Adipose tissue (tissue), 3 donors: ENCODE measurements around the gene ALX4. TPM values are rescaled to one million over a fixed set of nuclear protein-coding genes. Genes with fewer than 3 reads are reported as not detected.

ENCODE experiments used
- H3K27ac ChIP-seq: one replicate; pipeline ENCODE4 v1.5.1; 2013; ENCODE audit warnings: low read depth, low read length
- WGBS, 3 donors: extraction: QIAGEN DNeasy Blood & Tissue Kit; methylation state at CpG; one replicate each; pipeline ENCODE4 v1.1.7; 2013; 5-methylcytosine and 5-hydroxymethylcytosine counted together
- polyA plus RNA-seq, 3 donors: library from polyadenylated mRNA; stranded (reverse); fragments of 200-250 nt; gene quantifications; one replicate each; pipeline ENCODE4 v1.2.3, GENCODE V29; 2013
- donor health status: healthy with polysubstance abuse.
- donor health status: Bipolar disorder and iron deficiency.
- donor health status: healthy.

Gene ALX4
- polyA plus RNA-seq, 3 donors: 0.01 to 0.22 TPM; not detected in 1

GRCh38 chr11:44261800-44262591 is 47.9 kb downstream of the ALX4 start:
- H3K27ac ChIP-seq: no peak overlapping the region
- 84 to 92% (median 90%) methylated on average over 14 of the region's 14 CpGs for WGBS, 3 donors

- H3K27ac ChIP-seq: no peak overlapping the region
- 78 to 79% (median 79%) methylated on average over 4 of the region's 4 CpGs for WGBS, 3 donors
These were observed 49.9 kb downstream of the ALX4 start for GRCh38 chr11:44260081-44260480.

DNA sequence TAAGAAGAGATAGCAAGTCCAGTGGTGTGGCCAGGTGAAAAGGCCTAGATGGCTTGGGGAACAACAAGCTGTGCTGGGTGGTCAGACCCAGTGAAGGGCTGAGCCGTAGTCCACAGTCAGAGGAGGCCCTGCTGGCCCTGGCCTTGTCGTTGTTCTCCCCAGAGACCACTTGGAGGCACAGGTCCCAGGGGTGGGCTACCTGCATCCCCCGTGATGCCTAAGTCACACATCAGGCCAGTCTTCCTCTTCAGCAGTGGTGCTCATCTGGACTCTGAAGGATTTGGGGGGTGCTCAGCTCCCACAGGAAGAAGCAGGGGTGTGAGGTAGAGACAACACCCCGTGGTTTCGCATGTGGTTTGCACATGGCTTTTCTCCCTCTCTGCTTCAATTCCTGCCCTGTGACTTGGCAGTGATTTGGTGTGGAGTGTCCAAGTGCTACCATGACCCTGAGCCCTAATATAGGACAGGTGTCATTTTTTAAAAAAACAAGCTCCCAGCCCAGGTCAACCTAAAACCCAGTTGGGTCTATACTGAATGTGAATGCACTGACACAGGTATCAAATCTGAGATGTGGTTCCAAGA is 51.0 kb downstream of the ALX4 start:
- H3K27ac ChIP-seq: no peak overlapping the region
- 78 to 93% (median 81%) methylated on average over 5 of the region's 5 CpGs for WGBS, 3 donors

GRCh38 chr11:44258190-44258489 is 51.8 kb downstream of the ALX4 start:
- no peak overlapping the region for H3K27ac ChIP-seq
- WGBS, 3 donors: 79 to 85% (median 80%) methylated on average over 5 of the region's 5 CpGs

DNA sequence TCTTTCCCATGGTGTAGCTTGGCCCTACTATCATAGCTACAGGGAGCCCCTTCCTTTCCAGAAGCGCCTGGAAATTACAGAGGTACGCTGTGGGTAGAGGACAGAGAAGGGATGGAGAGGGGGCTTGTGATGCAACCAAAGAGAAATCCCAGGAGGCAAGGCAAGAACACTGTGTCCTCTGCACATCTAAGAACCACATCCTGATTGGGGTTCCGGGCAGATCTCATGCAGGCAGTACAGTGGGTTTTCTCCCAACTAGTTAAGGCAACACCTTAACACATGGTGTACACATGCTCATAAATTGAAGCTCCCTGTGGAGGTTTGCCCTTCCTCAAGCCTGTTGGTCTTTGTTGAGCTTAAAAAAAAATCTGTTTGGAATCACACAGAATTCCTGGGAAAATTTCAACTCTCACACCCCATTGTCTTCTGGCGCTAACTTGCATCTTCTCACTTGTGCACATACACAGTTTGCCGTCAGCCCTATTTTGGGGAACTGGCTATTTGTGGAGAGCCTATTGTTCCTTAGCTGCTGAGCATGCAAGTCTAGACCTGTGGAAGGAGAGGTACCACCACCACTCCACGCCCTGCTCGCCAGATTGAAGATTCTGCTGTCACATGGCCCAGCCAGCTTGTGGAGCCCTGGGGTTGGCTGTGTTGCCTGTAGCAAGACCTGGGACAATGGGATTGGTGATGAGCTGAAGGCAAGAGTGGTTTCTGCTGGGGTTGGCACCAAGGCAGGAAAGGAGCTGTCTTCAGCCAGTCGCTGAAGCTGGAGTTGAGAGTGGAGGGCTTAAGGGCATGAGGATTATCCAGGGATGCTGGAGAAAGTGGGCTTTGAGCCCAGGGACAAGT is 52.4 kb downstream of the ALX4 start:
- 95 to 97% (median 97%) methylated on average over 8 of the region's 8 CpGs for WGBS, 3 donors
- no peak overlapping the region for H3K27ac ChIP-seq

DNA sequence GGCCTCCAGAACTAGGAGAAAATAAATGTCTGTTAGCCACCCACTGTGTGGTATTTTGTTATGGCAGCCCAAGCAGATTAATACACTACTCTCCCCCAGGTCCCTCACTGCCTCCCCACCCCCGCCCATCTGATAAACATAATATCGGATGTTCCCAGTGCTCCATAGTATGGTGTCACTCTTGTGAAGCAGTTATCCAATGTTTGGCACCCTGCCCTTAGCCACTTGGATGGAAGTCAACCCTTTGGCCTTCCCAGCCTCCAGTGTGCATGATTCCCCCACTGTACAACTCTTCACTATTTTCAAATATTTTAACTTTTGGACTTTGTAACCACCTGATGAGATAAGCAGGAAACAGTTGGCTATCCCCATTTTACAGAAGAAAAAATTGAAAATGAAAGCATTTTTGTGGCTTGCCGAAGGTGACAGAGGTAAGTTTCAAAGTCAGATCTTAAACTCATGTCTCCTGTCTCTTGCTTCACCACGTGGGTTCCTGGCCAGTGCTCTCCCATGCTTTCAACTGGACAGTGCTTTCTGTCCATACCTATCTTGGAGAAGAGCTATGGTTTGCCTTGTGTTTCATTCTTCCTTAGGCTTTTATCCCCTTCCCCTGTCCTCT is 53.2 kb downstream of the ALX4 start:
- H3K27ac ChIP-seq: no peak overlapping the region
- 64 to 72% (median 65%) methylated on average over 4 of the region's 4 CpGs for WGBS, 3 donors

- WGBS, 3 donors: 54 to 83% (median 83%) methylated on average over 6 of the region's 6 CpGs
- no peak overlapping the region for H3K27ac ChIP-seq
These were observed 54.4 kb downstream of the ALX4 start for GRCh38 chr11:44255406-44256071.

- WGBS, 3 donors: 94 to 98% (median 96%) methylated on average over 2 of the region's 2 CpGs
- no peak overlapping the region for H3K27ac ChIP-seq
These were observed 56.8 kb downstream of the ALX4 start for GRCh38 chr11:44252999-44253602.

GRCh38 chr11:44250421-44250820 is 59.5 kb downstream of the ALX4 start:
- no peak overlapping the region for H3K27ac ChIP-seq
- WGBS, 3 donors: 88 to 91% (median 90%) methylated on average over 6 of the region's 6 CpGs

- H3K27ac ChIP-seq: no peak overlapping the region
- WGBS, 3 donors: 88 to 89% (median 89%) methylated on average over 2 of the region's 2 CpGs
These were observed 61.8 kb downstream of the ALX4 start for GRCh38 chr11:44248109-44248508.

- no peak overlapping the region for H3K27ac ChIP-seq
- 68 to 79% (median 76%) methylated on average over 6 of the region's 6 CpGs for WGBS, 3 donors
These were observed 62.4 kb downstream of the ALX4 start for GRCh38 chr11:44247508-44247907.

GRCh38 chr11:44246726-44247125 is 63.2 kb downstream of the ALX4 start:
- 56 to 74% (median 59%) methylated on average over 4 of the region's 4 CpGs for WGBS, 3 donors
- no peak overlapping the region for H3K27ac ChIP-seq

GRCh38 chr11:44244639-44245310 is 65.2 kb downstream of the ALX4 start:
- WGBS, 3 donors: 90 to 94% (median 91%) methylated on average over 8 of the region's 8 CpGs
- H3K27ac ChIP-seq: no peak overlapping the region

DNA sequence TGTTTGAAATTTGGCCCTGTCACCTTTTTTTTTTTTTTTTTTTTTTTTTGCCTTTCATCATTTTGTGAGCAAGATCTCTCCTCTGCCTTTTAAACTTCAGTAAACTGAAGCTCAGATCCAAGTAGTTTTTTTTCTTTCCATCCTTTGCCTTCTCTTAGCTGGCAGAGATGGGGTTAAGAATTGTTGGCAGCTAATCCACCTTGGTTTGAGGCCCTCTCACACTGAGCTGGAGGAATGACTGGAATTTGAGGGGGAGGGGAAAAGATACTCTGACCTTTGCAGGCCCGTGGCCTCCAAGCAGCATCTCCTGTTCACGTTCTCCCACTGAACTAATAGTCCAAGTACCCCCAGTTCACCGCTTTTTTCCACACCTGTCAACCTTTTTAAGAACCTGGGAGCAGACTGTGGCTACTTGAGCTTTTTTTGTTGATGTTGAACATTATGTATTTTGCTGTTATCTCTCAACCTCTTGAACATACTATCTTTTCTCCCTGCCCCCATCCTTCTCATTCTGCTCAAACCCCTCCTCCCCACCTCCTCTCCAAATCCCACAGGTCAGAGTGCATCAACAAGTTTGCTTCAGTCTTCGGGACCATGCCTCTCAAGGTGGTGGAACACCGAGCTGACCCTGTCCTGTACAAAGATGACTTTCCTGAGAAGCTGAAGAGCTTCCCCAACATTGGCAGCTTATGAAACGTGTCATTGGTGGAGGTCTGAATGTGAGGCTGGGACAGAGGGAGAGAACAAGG is 66.2 kb downstream of the ALX4 start:
- no peak overlapping the region for H3K27ac ChIP-seq
- 63 to 82% (median 70%) methylated on average over 6 of the region's 6 CpGs for WGBS, 3 donors

DNA sequence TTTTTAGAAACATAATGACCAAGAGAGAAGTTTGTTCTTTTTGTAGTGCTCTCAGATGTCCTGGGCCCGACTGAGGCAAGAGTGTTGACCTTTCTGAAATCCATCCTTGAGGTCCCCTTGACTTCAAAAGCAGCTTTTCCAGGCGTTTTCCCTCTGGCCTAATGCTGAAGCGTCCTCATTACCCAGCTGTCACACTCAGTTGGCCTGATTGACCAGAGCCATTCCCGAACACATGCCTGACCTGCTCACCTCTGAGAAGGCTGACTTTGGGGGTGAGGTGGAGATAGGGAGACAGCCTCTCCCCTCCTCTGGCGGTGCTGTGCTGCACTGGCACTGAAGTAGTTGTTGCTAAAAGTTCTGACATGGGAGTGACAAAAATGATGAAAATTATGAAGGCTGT is 66.9 kb downstream of the ALX4 start:
- WGBS, 3 donors: 71 to 81% (median 79%) methylated on average over 5 of the region's 5 CpGs
- H3K27ac ChIP-seq: no peak overlapping the region

GRCh38 chr11:44241851-44242250 is 68.1 kb downstream of the ALX4 start:
- 86 to 92% (median 91%) methylated on average over 6 of the region's 6 CpGs for WGBS, 3 donors
- H3K27ac ChIP-seq: no peak overlapping the region

DNA sequence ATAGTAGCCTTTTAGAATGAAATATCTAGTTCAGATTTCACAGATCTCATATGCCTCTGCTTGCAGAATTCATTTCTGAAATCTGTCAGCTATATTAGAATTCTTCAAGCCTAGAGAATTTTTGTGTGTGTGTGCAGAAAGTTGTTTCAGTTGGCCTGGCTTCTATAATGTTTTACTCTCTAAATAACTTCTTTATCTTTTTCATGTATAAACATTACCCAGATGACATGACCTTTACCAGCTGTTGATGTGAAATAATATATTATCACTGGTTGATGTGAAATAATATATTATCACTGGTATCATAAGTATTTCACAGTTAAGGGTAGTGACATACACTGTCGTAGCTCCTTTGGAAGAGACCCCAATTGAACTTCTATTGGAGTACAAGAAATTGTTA is 72.8 kb downstream of the ALX4 start:
- H3K27ac ChIP-seq: no peak overlapping the region
- WGBS, 3 donors: 76 to 98% (median 88%) methylated on average over 1 of the region's 1 CpG
